ENCODE data around the gene RNU1-1. TPM values are rescaled to one million over a fixed set of nuclear protein-coding genes. Genes with fewer than 3 reads are reported as not detected.
"Not testable (repeated sequence)": the region's sequence is repeated elsewhere in the genome, so short reads cannot be mapped to it uniquely, and the experiment has no call there.

The RNU1-1 gene
- total and polyA plus RNA-seq, 2 of the 8 experiments (the other 6 are each of a cell fraction or from before 2014, with no cell fraction given) = 145 to 1,303 TPM

DNA sequence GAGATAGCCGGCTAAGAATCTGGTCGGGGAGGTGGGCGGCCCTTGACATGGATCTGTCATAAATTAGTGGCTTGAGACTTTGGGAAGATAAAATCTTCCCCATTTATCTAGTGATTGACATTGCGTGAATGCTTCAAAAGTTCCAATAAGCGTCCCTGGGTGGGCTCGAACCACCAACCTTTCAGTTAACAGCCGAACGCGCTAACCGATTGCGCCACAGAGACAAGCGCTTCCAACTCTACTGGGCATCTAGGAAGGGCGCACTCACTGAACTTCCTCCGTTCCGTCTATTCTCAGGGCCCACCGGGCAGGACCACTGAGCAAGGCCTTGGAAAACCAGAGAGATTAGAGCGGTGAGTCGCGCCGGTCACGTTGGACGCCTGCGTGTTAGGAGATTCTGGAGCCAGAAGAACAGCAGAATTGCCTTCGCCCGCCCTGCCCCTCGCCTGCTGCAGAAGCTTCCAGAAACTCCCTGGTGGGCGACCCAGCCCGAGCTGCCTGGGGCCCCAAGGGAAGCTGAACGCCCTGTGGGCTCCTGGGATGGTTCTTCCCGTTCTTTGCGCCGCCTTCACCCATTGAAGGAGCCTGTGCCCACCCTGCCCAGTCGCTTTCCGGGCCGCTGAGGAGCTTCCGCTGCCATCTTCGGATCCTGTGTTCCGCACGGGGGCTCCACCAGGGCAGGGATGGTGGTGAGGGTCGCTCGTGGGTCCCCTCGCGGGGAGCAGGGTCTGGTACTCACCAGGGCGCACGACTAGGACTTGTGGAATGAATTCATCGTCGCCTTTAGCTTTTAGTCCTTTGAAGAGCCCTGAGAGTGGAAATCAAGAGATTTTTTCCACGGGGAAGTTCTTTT, 6.6 kb upstream of the RNU1-1 start:
- CTCF ChIA-PET (ENCODE audit: partially characterized antibody) = interaction anchor here (1.2 kb wide), 1 partner anchor 10 kb away, joined by 3 read pairs; no protein-coding TSS in a partner anchor
- not testable (repeated sequence) for FAIRE-seq; H2BK5ac ChIP-seq (ENCODE audit: low read depth, low read length); H2BK12ac ChIP-seq (ENCODE audit: low read depth, low read length); H3K18ac ChIP-seq (ENCODE audit: extremely low read depth, low read length); H3K27ac ChIP-seq (ENCODE audit: low read depth, low read length); H3K14ac ChIP-seq (ENCODE audit: insufficient read length); H3K23ac ChIP-seq (ENCODE audit: insufficient read length); H2AK5ac ChIP-seq (ENCODE audit: low read depth, low read length); H3K56ac ChIP-seq (replicated peaks; ENCODE audit: insufficient read length, low read depth, low read length); H4K20me1 ChIP-seq (replicated peaks in 1 of 2; ENCODE audit: control insufficient read depth in 1 of 2, insufficient read depth in 2 of 2, low read length in 2 of 2); H3K23me2 ChIP-seq (ENCODE audit: low read depth, low read length); H3K79me1 ChIP-seq (ENCODE audit: low read depth, low read length); H2BK15ac ChIP-seq (ENCODE audit: low read length); H3K4me1 ChIP-seq (replicated peaks in 1 of 4; ENCODE audit: control insufficient read depth in 3 of 4, insufficient read depth in 4 of 4, low read length in 3 of 4); H4K5ac ChIP-seq (ENCODE audit: insufficient read length, low read depth, low read length); H2BK20ac ChIP-seq (ENCODE audit: low read length); H3K36me3 ChIP-seq (ENCODE audit: control insufficient read depth in 2 of 4, insufficient read depth in 4 of 4, low read length in 3 of 4); H3K9me3 ChIP-seq (ENCODE audit: insufficient read depth in 2 of 2, low read depth in 1 of 2, low read length in 1 of 2); H4K91ac ChIP-seq (replicated peaks; ENCODE audit: insufficient read length, low read length); H3K27me3 ChIP-seq (replicated peaks in 1 of 4; ENCODE audit: control insufficient read depth in 3 of 4, extremely low read depth in 1 of 4, insufficient read depth in 3 of 4, low read length in 3 of 4); H2BK120ac ChIP-seq (replicated peaks; ENCODE audit: low read depth, low read length); H3K79me2 ChIP-seq (ENCODE audit: control insufficient read depth in 1 of 2, insufficient read depth in 2 of 2, low read length in 2 of 2); H3K4ac ChIP-seq (replicated peaks; ENCODE audit: insufficient read length, low read depth, low read length)
- Histone ChIP-seq H3K9ac (replicated peaks in 1 of 4; ENCODE audit: extremely low read depth in 1 of 4, low read depth in 3 of 4, low read length in 3 of 4) (peak overlapping the region in 3 of 4 experiments; percentile 43 to 46 (median 45); a peak in 5 of 7 replicates), H3K4me3 (ENCODE audit: extremely low read depth in 1 of 4, insufficient read depth in 2 of 4, low read depth in 3 of 4, low read length in 4 of 4) (peak overlapping the region; percentile 51 to 76 (median 63)), H4K8ac (ENCODE audit: extremely low read depth, insufficient read depth, low read length) (peak overlapping the region; percentile 88; the same call in 1 of the 2 replicates), H3K4me2 (ENCODE audit: insufficient read depth in 1 of 2, low read depth in 2 of 2, low read length in 2 of 2) (peak overlapping the region; percentile 64 to 84), H2AFZ (ENCODE audit: low read length) (peak overlapping the region; percentile 6)
- POLR2A ChIA-PET (ENCODE audit: partially characterized antibody) = interaction anchor here (1.1 to 1.3 kb wide), 2 partner anchors 20 to 100 kb away, joined by 3 read pairs; no protein-coding TSS in a partner anchor
- WGBS, 2 experiments (ENCODE audit: extremely low coverage in 1 of 2, insufficient coverage in 1 of 2, insufficient read length in 1 of 2, insufficient replicate concordance in 2 of 2, low coverage in 1 of 2, low lambda C conversion rate in 2 of 2, missing lambda C conversion rate in 1 of 2) = 7% methylated on average over 37 of the region's 48 CpGs; no CpG with 5 or more reads in 1 of the 2 experiments
- peak; percentile 75 to 95 for DNase-seq (ENCODE audit: low read depth in 1 of 2, low spot score in 2 of 2)
- TF ChIP-seq KDM4A (IDR thresholded peaks at IDR 0.05; ENCODE audit: low read depth, low read length, severe bottlenecking) = peak; percentile 70
- TF ChIP-seq HDAC2 (IDR thresholded peaks at IDR 0.05; ENCODE audit: borderline replicate concordance in 1 of 2, low read depth in 2 of 2, low read length in 2 of 2) = 0 out of 4 replicates have a peak, but pooled peaks of 1 of the 2 experiments have one; percentile 64
- TF ChIP-seq NRF1 (IDR thresholded peaks at IDR 0.05; ENCODE audit: low read depth, low read length) = peak; percentile 20; the same call in 1 of the 2 replicates
- TF ChIP-seq, protein P1, sequence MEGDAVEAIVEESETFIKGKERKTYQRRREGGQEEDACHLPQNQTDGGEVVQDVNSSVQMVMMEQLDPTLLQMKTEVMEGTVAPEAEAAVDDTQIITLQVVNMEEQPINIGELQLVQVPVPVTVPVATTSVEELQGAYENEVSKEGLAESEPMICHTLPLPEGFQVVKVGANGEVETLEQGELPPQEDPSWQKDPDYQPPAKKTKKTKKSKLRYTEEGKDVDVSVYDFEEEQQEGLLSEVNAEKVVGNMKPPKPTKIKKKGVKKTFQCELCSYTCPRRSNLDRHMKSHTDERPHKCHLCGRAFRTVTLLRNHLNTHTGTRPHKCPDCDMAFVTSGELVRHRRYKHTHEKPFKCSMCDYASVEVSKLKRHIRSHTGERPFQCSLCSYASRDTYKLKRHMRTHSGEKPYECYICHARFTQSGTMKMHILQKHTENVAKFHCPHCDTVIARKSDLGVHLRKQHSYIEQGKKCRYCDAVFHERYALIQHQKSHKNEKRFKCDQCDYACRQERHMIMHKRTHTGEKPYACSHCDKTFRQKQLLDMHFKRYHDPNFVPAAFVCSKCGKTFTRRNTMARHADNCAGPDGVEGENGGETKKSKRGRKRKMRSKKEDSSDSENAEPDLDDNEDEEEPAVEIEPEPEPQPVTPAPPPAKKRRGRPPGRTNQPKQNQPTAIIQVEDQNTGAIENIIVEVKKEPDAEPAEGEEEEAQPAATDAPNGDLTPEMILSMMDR (IDR thresholded peaks at IDR 0.05; ENCODE audit: control extremely low read depth in 1 of 3, insufficient read depth in 1 of 3, low read depth in 1 of 3, low read length in 3 of 3) = peak in 2 of 3 experiments; percentile 3 to 7; a peak in 1 of 4 replicates
- TF ChIP-seq CEBPB (IDR thresholded peaks at IDR 0.05; ENCODE audit: low read depth, low read length) = peak; percentile 93
- TF ChIP-seq, protein P2, sequence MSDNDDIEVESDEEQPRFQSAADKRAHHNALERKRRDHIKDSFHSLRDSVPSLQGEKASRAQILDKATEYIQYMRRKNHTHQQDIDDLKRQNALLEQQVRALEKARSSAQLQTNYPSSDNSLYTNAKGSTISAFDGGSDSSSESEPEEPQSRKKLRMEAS (IDR thresholded peaks at IDR 0.05) = peak; percentile 63
- TF ChIP-seq, protein P3, sequence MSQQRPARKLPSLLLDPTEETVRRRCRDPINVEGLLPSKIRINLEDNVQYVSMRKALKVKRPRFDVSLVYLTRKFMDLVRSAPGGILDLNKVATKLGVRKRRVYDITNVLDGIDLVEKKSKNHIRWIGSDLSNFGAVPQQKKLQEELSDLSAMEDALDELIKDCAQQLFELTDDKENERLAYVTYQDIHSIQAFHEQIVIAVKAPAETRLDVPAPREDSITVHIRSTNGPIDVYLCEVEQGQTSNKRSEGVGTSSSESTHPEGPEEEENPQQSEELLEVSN (IDR thresholded peaks at IDR 0.05) = peak; percentile 41; the same call in 1 of the 2 replicates

Measured in H1 (cell line).